Transverse colon (tissue), 3 donors: ENCODE results near the gene ACBD6.

Experiments used
- CTCF ChIP-seq, 5 experiments: fragments of 200-600 bp in 3 of 5; fragments of 450-650 bp in 2 of 5; sonication (generic) in 3 of 5; IDR thresholded peaks; 1 replicate in 2 of 5; 2 replicates in 3 of 5; pipeline ENCODE4 v1.5.1; 2016 to 2017; ENCODE audit warnings: antibody characterized with exemption in 5 of 5, inconsistent platforms in 3 of 5, mild to moderate bottlenecking in 2 of 5, moderate library complexity in 1 of 5
- EP300 ChIP-seq: sonication (generic); formaldehyde crosslinking; IDR thresholded peaks from one replicate; pipeline ENCODE4 v1.6.1; 2017; ENCODE audit warnings: antibody characterized with exemption, low read depth

GRCh38 chr1:180468311-180468710 lies 34.1 kb downstream of the ACBD6 start:
- TF ChIP-seq CTCF (IDR thresholded peaks at IDR 0.05) (no peak), EP300 (no peak)
